Right hindlimb (tissue), 1 donor: ENCODE results near the gene PAX1.
A peak's percentile ranks its signal among the peaks of the same experiment; 100 is the strongest.

Experiments used
- DNase-seq: peaks from one replicate; pipeline ENCODE4 v3.0.0-alpha.2; 2018

PAX1 gene

GRCh38 chr20:21739682-21740081, 34.2 kb downstream of the PAX1 start:
- no peak for DNase-seq

- DNase-seq = no peak
These were observed 35.8 kb downstream of the PAX1 start for GRCh38 chr20:21741266-21741665.

- no peak for DNase-seq
These were observed 57.2 kb downstream of the PAX1 start for GRCh38 chr20:21762646-21763045.

- DNase-seq = no peak
These were observed 61.8 kb downstream of the PAX1 start for GRCh38 chr20:21767200-21767738.

GRCh38 chr20:21767739-21768223, 62.3 kb downstream of the PAX1 start:
- peak; percentile 26 for DNase-seq
